Bronchial epithelial cell (primary cell): ENCODE results near the gene VAV2. TPM values are rescaled to one million over a fixed set of nuclear protein-coding genes. Genes with fewer than 3 reads are reported as not detected.

Source experiments
- DNase-seq: peaks from one replicate; pipeline ENCODE4 v3.0.0-alpha.2; 2010; ENCODE audit warnings: low read depth
- FAIRE-seq: peaks from 2 replicates; lab custom pipeline; 2011; peaks lifted over from hg19 to GRCh38; lab: Jason Lieb, UNC
- H3K27me3 ChIP-seq: 2 replicates; pipeline ENCODE4 v1.5.1; 2011; ENCODE audit warnings: low read length; ENCODE audit not compliant: control insufficient read depth, insufficient read depth
- H3K36me3 ChIP-seq: 2 replicates; pipeline ENCODE4 v1.5.1; 2011; ENCODE audit warnings: low read length; ENCODE audit not compliant: control insufficient read depth, insufficient read depth
- H3K4me3 ChIP-seq: 2 replicates; pipeline ENCODE4 v1.5.1; 2011; ENCODE audit warnings: mild to moderate bottlenecking, low read depth, low read length, control low read depth
- total RNA-seq: library from RNA; depleted of rRNA; stranded (reverse); fragments of >200 nt; gene quantifications from 2 replicates; pipeline ENCODE4 v1.2.1, GENCODE V29; 2014
- TF ChIP-seq, protein P1 (sequence below): IDR thresholded peaks from 2 replicates; pipeline ENCODE4 v1.5.1; 2011; ENCODE audit warnings: mild to moderate bottlenecking, moderate library complexity, low read length, control low read depth, inconsistent platforms; ENCODE audit not compliant: insufficient read depth, severe bottlenecking

Gene VAV2
- total RNA-seq, 1 donor from 2014 or later, result 46.6 TPM

DNA sequence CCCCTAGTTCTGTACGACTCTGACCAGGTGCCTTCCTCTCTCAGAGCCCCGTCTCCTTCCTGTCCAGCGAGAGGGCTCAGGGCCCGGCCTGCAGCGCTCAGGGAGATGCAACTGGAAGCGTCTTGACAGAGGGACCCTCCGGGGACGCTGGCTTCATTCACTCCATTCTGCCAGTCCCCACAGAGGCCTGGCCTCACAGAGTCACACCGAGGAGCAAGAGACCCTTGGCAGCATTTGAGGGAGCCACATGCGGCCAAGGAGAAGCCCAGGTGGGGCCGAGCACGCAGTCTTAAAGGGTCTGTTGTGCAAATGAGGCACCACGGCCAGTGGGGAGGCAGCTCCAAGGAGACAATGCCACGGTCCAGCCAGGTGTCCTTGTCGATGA, 167.3 kb downstream of the VAV2 start:
- FAIRE-seq (no peak), DNase-seq (no peak)
- Histone ChIP-seq H3K36me3 (peaks cover 17% of the 10 kb centered on the region), H3K4me3 (no peak overlapping the region), H3K27me3 (no peaks in the 10 kb centered on the region)
- TF ChIP-seq, protein P1, sequence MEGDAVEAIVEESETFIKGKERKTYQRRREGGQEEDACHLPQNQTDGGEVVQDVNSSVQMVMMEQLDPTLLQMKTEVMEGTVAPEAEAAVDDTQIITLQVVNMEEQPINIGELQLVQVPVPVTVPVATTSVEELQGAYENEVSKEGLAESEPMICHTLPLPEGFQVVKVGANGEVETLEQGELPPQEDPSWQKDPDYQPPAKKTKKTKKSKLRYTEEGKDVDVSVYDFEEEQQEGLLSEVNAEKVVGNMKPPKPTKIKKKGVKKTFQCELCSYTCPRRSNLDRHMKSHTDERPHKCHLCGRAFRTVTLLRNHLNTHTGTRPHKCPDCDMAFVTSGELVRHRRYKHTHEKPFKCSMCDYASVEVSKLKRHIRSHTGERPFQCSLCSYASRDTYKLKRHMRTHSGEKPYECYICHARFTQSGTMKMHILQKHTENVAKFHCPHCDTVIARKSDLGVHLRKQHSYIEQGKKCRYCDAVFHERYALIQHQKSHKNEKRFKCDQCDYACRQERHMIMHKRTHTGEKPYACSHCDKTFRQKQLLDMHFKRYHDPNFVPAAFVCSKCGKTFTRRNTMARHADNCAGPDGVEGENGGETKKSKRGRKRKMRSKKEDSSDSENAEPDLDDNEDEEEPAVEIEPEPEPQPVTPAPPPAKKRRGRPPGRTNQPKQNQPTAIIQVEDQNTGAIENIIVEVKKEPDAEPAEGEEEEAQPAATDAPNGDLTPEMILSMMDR, result no peak

GRCh38 chr9:133824106-133824801, 167.9 kb downstream of the VAV2 start:
- DNase-seq (no peak), FAIRE-seq (no peak)
- Histone ChIP-seq H3K4me3 (no peak overlapping the region), H3K36me3 (peaks cover 15% of the 10 kb centered on the region), H3K27me3 (no peaks in the 10 kb centered on the region)
- TF ChIP-seq, protein P1, result no peak

DNA sequence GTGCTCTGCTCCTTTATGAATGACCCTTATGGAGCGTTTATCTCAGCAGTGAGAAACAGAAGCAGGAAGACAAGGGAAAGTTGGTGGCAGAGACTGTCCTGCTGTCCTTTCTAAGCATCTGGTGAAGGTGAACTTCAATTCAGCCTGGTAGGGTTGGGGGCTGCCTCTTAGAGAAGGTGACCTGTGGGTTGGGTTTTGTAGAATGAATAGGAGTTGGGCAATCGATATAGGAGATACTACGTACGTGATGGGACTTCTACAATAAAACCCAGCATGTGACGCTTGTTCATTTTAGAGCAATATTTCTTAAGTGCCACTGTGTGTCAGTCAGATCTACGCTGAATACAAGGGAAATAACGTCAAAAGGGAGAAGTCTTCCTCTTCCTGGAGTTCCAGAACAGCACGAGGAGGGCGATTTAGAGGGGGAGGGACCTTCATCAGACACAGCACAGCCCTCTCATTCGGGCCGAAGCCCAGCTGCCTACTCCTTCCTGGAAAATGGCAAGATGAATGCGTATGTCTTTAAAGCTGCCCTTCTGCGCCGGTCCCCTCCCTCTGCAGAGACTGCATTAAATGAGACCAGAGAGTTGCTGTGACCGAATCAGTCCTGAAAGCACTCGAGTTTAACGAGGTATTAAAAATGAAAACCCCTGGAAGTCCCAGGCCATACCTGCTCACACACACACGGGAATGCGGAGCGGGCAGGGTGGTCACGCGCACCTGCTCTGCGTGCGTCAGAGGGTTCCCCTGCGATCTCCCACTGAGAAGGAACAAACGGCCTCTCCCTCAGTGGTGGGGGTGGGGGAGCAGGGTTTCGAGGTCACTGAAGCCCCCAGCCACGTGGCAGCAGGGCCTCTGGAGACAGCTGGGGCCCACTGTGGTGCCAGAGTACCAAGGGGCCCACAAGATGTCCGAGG, 168.7 kb downstream of the VAV2 start:
- Histone ChIP-seq H3K27me3 (no peaks in the 10 kb centered on the region), H3K36me3 (peaks cover 13% of the 10 kb centered on the region), H3K4me3 (no peak overlapping the region)
- no peak for DNase-seq
- TF ChIP-seq, protein P1, result no peak
- FAIRE-seq, result no peak

DNA sequence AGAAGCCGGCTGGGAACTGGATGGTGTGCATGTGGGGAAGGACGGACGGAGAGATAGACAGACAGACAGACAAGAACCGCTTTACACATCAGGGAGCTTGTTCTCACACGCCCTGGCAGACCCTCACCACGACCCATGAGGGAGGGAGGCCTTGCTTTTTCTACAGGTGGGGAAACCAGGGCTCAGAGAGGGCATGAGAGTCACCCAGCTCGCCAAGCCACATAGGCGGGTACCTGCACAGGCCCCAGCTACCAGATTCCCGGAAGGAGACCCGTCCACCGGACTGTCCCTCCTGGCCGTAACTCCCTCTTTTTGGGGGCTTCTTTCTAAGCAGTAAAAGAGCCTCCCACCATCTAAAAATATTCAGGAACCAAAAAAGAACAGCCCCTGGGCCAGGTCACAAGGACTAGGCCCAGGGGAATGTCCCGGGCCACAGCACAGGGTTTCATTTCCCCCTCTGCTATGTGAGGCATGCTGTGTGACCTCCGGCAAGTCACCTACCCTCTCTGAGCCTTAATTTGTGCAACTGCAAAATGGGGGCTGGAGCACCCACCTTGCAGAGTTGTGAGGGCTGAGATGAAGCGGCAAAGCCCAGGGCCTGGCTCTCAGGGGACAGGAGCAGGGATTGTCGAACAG, 169.6 kb downstream of the VAV2 start:
- Histone ChIP-seq H3K36me3 (peaks cover 13% of the 10 kb centered on the region), H3K27me3 (no peaks in the 10 kb centered on the region), H3K4me3 (no peak overlapping the region)
- FAIRE-seq (no peak), DNase-seq (no peak)
- TF ChIP-seq, protein P1, result no peak

DNA sequence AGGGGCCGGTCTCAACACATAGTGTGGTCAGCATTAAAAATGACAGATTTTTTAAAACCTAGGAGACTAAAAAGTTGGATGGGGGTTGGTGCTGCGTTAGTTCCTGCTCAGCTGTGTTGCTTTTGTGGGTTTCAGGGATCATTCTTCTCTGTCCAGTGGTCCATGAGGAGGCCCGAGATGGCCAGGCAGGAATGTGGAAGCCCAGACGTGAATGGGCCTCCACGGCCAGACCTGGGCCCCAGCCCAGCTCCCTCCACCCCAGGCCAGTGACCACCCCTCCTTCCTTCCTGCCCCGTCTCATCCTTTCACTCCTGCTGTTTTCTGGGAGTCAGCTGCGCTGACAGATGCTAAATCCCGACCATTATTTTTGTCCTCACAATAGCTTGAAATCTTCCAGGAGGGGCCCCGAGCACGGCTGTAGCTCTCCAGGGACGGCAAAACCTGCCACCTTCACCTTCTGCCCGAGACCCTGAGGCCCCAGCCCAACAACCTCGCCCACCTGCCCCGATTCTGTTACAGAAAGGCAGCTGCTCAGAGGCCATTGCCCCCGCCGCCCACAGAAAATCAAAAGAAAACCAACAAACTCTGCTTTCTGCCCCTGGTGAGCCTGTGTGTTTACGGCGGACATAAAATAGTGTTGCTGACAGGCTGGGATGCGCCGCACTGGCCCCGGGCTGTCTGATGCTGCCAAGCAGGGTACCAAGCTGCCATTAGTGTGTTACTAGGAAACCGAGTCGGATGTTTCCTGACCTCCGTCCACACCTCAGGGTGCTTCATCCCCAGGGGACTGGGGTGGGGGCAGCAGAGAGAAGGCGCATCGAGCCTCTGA, 170.3 kb downstream of the VAV2 start:
- DNase-seq, result no peak
- Histone ChIP-seq H3K4me3 (no peak overlapping the region), H3K36me3 (peaks cover 13% of the 10 kb centered on the region), H3K27me3 (no peaks in the 10 kb centered on the region)
- FAIRE-seq, result no peak
- TF ChIP-seq, protein P1, result no peak
